Stimulated activated CD4-positive, alpha-beta T cell treated with anti-CD3 and anti-CD28 coated beads, Interleukin-1b, Interleukin-23, amount 100 ng/mL, for 48 hours (primary cell): ENCODE data around the gene GABRR1.

Experiments used
- DNase-seq: peaks from one replicate; pipeline ENCODE4 v3.0.0-alpha.2; 2020

The GABRR1 gene

DNA sequence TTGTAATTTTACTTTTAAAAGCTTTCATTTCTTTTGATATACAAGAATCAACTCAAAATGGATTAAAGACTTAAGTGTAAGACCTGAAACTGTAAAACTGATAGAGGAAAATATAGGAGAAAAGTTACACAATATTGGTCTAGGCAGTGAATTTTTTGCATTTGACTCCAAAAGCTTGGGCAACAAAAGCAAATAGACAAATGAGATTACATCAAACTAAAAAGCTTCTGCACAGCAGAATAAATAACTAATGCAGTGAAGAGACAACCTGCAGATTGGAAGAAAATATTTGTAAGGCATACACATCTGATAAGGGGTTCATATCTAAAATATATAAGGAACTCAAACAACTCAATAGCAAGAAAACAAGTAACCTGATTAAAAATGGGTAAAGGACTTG lies 3.0 kb downstream of the GABRR1 start:
- DNase-seq = no peak

- no peak for DNase-seq
Measured at GRCh38 chr6:89212472-89212871, 4.7 kb downstream of the GABRR1 start.

DNA sequence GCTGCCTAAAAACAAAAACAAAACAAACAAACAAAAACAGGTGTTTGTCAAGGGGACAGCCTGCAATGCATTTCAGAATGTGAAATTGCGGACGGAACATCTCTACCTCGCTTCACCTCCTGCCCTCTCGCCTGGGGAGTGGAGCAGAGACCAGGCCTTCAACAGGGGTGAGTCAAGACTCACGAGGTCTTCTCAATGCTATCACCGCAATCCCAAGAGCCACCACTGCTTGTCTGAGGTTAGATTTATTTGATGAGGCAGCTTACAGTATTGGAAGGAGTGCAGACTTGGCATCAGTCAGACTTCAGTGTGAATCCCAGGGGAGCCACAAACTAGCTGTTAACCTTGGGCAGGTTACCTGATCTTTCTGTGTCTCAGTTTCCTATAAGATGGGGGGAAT lies 7.7 kb downstream of the GABRR1 start:
- no peak for DNase-seq

DNA sequence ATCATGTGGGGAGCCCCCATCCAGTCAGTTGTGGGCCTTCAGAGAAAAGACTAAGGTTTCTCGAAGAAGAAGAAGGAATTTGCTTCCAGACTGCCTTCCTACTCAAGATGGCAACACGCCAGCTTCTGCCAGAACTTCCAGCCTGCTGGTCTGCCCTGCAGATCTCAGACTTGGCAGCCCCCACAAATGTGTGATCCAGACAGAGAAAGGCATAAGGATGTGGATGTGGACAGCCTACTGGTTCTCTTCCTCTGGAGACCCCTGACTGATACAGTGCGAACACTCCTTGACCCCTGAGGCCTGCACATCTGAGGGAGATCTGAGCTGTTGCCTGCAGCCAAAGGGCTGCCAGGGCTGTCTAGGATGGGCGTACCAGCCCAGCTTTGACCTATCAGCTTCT lies 8.6 kb downstream of the GABRR1 start:
- no peak for DNase-seq

- no peak for DNase-seq
Measured at GRCh38 chr6:89205819-89206218, 11.3 kb downstream of the GABRR1 start.

DNA sequence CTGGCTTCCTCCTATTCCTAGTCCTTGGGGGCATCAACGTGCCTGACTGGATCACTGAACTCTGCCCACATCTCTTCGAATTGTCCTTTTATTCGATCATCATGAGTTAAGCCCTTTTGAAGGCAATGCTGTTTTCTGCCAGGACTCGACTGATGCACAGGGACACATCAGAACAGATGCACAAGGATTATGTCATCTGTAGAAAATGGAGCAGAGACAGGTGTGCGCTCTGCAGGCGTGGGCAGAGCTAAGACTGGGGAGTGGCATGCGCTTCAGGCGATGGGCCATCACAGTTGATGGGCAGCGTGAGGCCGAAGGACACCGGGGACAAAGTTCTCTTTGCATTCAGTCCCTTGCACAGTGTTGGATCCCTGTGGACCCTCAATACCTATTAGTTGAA lies 13.1 kb downstream of the GABRR1 start:
- DNase-seq = no peak

GRCh38 chr6:89200706-89201215 lies 16.4 kb downstream of the GABRR1 start:
- no peak for DNase-seq

DNA sequence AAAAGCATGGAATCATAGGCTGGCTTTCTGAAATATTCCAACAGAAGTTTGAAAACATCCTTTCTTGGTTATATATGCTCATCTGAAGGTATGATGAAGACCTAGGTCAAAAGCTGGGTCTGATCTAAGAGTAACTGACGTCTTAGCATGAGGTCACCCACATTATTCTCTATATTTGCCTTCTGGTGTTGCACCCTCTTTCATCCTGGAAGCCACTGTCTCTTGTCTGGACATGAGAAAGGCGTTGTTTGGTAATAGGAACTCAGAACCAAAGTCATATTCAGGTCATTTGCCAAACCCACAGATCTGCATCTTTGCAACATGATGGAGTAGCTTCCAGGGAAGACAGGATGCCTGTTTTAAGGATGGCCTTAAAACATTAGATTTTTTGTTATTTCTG lies 17.6 kb downstream of the GABRR1 start:
- DNase-seq = no peak

DNA sequence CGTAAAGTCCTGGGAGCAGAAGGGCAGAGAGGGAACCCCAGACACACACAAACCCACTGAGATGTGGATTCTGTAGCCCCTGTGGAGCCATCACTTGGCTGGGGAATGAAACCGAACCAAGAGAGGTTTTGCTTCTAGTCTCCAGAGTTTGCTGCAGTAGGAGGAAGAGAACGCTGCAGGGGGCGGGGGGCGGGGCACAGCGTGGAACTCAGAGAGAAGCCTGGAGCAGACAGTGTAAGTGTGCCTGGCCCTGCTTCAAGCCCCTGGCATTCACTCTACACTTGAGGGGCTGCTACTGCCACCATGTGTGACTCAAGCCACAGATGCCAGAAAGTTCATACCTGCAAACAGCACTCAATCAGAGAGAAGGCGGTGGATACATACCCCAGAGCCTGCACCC lies 18.9 kb downstream of the GABRR1 start:
- DNase-seq = no peak

GRCh38 chr6:89197141-89197540 lies 20.0 kb downstream of the GABRR1 start:
- DNase-seq = no peak

GRCh38 chr6:89194559-89194958 lies 22.6 kb downstream of the GABRR1 start:
- DNase-seq = no peak

- DNase-seq = no peak
Measured at GRCh38 chr6:89190741-89191140, 26.4 kb downstream of the GABRR1 start.

DNA sequence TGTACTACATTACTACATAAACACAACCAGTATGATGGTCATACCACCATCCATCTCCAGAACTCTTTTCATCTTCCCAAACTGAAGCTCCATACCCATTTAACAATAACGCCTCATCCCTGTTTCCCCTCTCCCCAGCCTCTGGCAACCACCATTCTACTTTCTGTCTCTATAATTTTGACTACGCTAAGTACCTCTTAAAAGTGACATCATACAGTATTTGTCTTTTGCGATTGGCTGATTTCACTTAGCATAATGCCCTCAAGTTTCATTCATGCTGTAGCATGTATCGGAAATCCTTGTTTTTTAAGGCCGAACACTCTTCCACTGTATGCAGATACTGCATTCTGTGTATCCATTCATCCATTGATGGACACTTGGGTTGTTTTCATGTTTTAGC lies 29.7 kb downstream of the GABRR1 start:
- no peak for DNase-seq

DNA sequence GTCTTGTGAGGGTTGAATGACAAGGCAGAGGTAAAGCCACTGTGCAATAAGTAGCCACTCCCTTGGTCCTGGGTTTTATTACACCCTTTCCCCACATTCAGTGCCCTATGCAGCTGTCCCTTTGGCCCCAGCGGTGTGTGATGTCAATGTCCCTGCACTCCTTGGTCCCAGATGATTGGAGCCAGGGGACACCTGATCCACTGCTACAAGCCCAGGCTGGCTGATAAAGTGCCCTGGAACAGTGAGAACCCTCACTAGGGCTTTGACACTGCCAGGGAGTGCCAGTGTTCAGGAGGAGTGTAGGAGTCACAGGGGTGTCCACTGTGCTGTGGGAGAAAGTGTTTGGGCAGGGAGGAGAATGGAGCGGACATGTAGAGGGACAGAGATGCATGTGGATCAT lies 30.4 kb downstream of the GABRR1 start:
- DNase-seq = no peak

DNA sequence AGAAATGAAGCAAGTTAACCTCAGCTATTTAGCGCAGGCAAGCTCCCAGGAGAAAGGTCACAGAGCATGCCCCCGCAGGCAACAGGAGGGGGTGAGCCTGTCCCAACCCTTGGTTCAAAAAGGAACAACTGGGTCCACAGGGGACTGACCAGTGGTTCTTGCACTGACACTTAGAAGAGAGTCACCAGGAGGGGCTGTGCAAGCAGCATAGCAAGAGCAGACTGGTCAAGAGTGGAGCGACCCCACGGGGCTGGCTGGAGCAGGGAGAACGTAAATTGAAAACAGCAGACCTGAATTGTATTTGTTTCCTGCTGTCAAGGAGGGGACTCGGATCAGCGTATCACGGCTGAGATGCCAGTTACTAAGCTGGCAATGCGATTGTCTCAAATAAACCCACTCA lies 32.8 kb downstream of the GABRR1 start:
- DNase-seq = no peak

DNA sequence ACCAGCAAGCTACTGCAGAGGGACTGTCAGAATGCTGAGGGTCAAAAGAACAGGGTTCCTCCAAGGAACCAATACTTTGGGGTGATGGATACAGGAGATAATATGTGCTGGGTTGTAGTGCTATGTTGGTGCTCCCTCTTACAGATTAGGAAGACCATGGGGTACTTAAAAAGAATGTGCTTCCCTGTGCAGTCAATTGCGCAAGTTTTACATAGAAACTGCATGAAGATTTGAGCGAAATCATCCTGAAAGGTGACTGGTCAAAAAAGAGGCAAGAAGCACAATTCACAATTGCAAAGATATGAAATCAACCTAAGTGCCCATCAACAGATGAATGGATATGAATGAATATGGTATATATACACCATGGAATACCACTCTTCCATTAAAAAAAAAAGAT lies 33.9 kb downstream of the GABRR1 start:
- DNase-seq = no peak

DNA sequence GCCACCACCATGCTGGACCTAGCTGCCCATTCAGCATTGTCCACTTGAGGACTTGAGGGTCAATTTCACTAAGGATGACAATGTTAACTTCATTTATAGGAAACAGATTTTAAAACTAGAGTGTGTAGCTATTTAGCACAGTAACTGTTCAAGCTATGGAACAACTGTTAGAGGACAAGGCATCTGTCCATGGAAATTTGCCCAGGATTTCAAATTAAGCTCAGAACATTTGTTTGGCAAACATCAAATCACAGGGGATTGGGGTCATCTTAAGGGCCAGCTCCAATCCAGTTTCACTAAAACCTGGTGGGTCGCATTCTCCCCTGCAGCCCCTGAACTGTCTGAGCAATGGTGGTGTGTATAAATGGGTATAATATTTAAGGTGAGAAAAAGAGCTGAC lies 36.2 kb downstream of the GABRR1 start:
- DNase-seq = no peak

GRCh38 chr6:89180112-89180511 lies 37.0 kb downstream of the GABRR1 start:
- no peak for DNase-seq

DNA sequence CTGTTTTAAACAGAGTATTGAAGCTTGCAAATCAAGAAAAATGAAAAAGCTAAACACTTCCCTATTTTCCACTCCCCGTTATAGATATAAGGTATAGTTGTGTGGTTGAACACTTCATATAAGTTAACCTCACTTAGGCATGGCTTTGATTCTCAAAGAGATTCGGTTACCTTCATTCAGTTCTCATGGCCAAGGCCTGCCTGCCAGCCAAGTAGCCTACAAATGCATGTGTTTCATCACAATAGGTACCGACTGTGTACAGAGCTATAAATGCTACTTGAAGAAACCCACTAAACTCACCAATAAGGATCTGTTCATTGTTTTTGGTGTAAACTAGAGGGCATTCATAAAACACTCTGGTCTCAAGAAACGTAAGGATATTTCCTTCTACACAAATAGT lies 43.5 kb downstream of the GABRR1 start:
- no peak for DNase-seq

DNA sequence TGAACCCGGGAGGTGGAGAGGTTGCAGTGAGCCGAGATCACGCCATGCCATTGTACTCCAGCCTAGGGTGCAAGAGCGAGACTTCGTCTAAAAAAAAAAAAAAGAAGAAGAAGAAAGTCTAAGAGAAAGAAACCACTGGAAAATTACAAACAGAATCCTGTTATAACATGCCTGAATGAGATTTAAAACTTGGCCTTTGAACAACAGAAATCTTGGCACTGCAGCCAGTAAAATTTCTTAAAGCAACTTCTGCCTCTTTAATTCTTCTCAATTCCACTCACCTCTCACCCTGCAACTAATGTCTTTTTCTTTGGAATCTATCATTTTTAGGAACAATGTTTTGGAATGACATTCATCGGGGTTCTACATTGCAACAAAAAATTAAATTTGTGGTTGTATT lies 45.0 kb downstream of the GABRR1 start:
- no peak for DNase-seq

DNA sequence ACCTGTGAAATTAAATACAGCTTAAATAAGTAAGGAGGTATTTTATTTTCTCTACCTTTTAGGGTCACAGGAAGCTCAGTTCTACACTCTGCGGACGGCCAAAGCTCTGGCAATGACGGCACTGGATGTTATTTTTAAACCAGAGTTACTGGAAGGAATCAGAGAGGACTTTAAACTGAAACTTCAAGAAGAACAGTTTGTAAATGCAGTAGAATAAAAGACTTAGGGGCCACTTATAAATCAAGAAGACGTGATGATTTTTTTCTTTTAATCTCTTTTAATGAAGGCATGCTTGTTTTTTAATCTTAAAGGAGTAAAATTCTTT lies 55.1 kb downstream of the GABRR1 start:
- no peak for DNase-seq

GRCh38 chr6:89161326-89162046 lies 55.7 kb downstream of the GABRR1 start:
- no peak for DNase-seq

DNA sequence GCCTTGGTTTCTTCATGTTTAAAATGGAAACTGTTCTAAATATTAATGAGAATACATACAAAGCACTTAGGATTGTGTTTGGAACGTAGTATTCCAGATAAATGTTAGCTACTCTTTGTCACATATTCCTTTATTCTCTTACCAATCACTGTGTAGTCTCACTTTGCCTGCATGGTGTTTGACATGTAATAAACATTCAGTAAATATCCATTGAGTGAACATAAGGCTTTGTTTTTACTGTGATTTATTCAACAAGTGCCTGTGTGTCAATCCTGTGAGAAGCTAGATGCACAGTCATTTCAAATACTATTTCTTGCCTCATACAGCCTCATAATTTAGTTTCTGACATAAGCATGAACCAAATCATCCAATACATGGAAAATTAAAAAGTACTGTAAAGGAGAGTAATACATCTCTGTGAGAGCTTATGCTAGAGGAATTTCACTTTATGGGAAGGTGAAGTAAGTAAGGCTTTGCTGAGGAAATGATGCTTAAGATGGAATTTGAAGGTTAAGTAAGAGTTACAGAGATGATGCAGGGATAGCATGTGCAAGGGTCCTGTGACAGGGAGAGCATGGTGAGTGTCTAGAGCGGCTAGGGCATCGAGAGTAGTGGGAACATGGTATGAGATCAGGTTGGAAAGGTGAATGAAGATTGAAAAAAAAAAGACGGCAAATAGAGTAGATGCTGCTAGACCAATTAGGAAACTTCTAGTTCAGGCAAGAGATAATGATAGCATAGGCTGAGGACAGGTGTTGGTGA lies 56.6 kb downstream of the GABRR1 start:
- no peak for DNase-seq

DNA sequence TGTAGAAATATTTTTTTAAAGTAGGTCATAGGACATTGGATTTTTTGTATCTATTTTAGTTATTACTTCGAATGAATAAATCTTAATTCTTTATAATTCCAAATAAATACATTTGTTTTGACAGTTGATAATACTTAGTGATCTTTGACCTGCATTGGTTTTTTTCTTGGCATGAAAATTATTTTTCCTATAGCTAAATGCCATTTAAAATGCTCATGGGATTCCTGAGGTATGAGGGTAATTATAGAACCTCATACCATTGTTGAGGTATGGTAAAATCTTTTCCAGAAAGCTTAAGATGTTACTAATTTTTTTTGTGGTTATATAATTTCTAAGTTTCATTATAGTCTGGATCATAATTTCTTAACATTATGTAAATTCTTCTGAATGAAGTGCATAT lies 63.0 kb downstream of the GABRR1 start:
- DNase-seq = no peak
